ENCODE results near the gene MICA.

Gene MICA

GRCh38 chr6:31397901-31398525 is 5.4 kb upstream of the MICA start:
- Histone ChIP-seq H3K79me2 (ENCODE audit: low read length) (peaks cover 18% of the 10 kb centered on the region), H2AFZ (ENCODE audit: low read length) (no peak overlapping the region), H3K9me2 (replicated peaks; ENCODE audit: insufficient read depth, low read length) (no peaks in the 10 kb centered on the region), H3K27ac (ENCODE audit: low read length) (no peak overlapping the region), H3F3A (ENCODE audit: insufficient read depth, low read length) (peaks cover 30% of the 10 kb centered on the region), H3K27me3 (replicated peaks; ENCODE audit: insufficient read depth, low read length) (no peaks in the 10 kb centered on the region), H3K4me1 (ENCODE audit: low read length) (peaks cover 27% of the 10 kb centered on the region), H3K9ac (ENCODE audit: low read length) (no peak overlapping the region), H3K4me3 (ENCODE audit: low read length) (no peak overlapping the region), H3K36me3 (replicated peaks; ENCODE audit: insufficient read depth, low read length) (no peaks in the 10 kb centered on the region), H4K20me1 (ENCODE audit: insufficient read depth, low read length) (no peaks in the 10 kb centered on the region), H3K9me3 (replicated peaks; ENCODE audit: insufficient read depth, low read length) (no peaks in the 10 kb centered on the region), H3K4me2 (ENCODE audit: low read depth, low read length) (no peak overlapping the region)
- TF ChIP-seq CTCF (IDR thresholded peaks at IDR 0.05; ENCODE audit: low read length) (no peak), EZH2phosphoT487 (IDR thresholded peaks at IDR 0.05; ENCODE audit: low read length) (no peak), EZH2 (optimal IDR thresholded peaks at IDR 0.05; ENCODE audit: low read depth, low read length) (no peak)
- DNase-seq: no peak

GRCh38 chr6:31399589-31400466 is 3.6 kb upstream of the MICA start:
- peak overlapping the region; percentile 46; the same call in 1 of the 2 replicates for H3K27ac ChIP-seq (ENCODE audit: low read length)

More at GRCh38 chr6:31399589-31400466, 3.6 kb upstream of the MICA start:
- Histone ChIP-seq H3K4me1 (ENCODE audit: low read length) (peaks cover 27% of the 10 kb centered on the region), H3K4me3 (ENCODE audit: low read length) (peak overlapping the region; percentile 85), H3K9me3 (replicated peaks; ENCODE audit: insufficient read depth, low read length) (no peaks in the 10 kb centered on the region), H3K9ac (ENCODE audit: low read length) (peak overlapping the region; percentile 65), H3K79me2 (ENCODE audit: low read length) (peaks cover 34% of the 10 kb centered on the region), H4K20me1 (ENCODE audit: insufficient read depth, low read length) (no peaks in the 10 kb centered on the region), H3F3A (ENCODE audit: insufficient read depth, low read length) (peaks cover 30% of the 10 kb centered on the region), H3K27me3 (replicated peaks; ENCODE audit: insufficient read depth, low read length) (no peaks in the 10 kb centered on the region), H3K4me2 (ENCODE audit: low read depth, low read length) (peak overlapping the region; percentile 97), H3K36me3 (replicated peaks; ENCODE audit: insufficient read depth, low read length) (no peaks in the 10 kb centered on the region), H2AFZ (ENCODE audit: low read length) (peak overlapping the region; percentile 92), H3K9me2 (replicated peaks; ENCODE audit: insufficient read depth, low read length) (no peaks in the 10 kb centered on the region)
- TF ChIP-seq CTCF (IDR thresholded peaks at IDR 0.05; ENCODE audit: low read length) (peak; percentile 91), EZH2 (optimal IDR thresholded peaks at IDR 0.05; ENCODE audit: low read depth, low read length) (no peak)
- peak; percentile 73 for DNase-seq
